GM12874 (cell line): ENCODE measurements around the gene TGM5.

Experiments used
- TF ChIP-seq, protein P1 (sequence below): IDR thresholded peaks from 2 replicates; pipeline ENCODE4 v1.5.1; 2011; ENCODE audit warnings: low read depth, mild to moderate bottlenecking, control low read depth, low read length, moderate library complexity; ENCODE audit not compliant: insufficient read depth

TGM5 gene

DNA sequence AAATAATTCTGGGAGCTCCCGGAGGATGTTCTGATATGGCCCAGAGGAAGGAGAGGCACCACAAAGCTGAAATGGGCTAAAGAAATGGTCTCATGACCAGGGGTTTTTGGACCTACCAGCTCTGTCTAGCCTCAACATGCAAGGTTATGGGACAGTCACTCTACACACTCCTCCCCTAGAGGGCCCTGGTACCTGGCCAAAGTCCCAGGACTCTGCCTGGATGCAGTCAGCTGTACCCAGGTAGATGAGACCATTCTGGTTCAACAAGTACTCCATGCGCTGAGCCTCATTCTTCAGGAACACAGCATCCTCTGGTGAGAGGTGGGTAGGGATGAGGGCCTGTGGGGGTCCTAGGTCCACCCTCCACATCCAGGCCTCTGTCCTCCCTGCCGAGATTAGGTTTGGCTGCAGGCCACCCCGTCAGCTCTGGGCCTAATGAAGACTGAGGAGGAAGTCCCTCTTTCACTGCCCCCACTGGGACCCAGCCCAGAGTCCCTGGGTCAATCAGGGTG, 55.4 kb downstream of the TGM5 start:
- TF ChIP-seq, protein P1, sequence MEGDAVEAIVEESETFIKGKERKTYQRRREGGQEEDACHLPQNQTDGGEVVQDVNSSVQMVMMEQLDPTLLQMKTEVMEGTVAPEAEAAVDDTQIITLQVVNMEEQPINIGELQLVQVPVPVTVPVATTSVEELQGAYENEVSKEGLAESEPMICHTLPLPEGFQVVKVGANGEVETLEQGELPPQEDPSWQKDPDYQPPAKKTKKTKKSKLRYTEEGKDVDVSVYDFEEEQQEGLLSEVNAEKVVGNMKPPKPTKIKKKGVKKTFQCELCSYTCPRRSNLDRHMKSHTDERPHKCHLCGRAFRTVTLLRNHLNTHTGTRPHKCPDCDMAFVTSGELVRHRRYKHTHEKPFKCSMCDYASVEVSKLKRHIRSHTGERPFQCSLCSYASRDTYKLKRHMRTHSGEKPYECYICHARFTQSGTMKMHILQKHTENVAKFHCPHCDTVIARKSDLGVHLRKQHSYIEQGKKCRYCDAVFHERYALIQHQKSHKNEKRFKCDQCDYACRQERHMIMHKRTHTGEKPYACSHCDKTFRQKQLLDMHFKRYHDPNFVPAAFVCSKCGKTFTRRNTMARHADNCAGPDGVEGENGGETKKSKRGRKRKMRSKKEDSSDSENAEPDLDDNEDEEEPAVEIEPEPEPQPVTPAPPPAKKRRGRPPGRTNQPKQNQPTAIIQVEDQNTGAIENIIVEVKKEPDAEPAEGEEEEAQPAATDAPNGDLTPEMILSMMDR, result no peak

DNA sequence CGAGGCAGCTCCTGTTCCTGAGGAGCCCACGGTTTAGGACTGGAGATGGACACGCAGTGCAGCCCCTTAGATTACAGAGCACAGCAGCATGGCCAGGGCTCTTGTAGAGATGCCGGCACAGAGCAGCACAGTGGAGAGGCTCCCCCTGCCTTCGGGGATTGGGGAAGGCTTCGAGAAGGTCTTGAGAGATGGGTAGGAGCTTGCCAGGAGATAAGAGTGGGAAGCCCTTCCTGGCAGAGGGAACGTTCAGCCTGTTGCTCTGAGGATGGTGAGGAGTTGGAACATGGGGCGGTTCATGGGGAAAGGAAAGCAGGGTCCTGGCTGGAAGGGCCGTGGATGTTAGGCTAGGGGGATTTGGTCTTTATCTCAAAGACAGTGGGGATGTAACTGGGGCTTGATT, 55.9 kb downstream of the TGM5 start:
- TF ChIP-seq, protein P1, result no peak

DNA sequence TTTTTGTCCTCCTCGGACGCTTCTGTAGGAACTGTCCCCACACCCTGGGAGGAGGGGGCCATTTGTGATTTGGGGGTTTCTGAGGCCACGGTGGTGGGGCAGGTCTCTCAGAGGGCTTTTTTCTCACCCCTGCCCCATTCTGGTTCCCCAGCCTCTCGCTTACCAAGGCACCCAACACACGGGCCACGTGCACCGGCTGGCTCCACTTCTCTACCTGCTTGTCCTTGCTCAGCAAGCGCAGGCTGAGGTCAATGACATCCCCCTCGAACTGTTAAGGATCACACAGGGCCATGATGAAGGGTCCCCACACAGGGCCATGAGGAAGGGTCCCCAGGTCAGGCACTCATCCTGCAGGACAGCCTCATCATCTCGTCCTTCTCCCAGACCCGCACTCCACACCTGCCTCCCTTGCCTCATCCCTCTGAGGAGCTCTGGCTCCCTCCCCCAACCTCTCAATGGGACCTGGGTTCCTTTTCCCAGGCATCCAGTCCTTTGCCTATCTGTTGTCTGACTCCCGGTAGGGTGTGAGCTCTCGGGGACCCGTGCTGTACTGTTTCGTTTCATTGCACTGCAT, 56.5 kb downstream of the TGM5 start:
- TF ChIP-seq, protein P1, result no peak

DNA sequence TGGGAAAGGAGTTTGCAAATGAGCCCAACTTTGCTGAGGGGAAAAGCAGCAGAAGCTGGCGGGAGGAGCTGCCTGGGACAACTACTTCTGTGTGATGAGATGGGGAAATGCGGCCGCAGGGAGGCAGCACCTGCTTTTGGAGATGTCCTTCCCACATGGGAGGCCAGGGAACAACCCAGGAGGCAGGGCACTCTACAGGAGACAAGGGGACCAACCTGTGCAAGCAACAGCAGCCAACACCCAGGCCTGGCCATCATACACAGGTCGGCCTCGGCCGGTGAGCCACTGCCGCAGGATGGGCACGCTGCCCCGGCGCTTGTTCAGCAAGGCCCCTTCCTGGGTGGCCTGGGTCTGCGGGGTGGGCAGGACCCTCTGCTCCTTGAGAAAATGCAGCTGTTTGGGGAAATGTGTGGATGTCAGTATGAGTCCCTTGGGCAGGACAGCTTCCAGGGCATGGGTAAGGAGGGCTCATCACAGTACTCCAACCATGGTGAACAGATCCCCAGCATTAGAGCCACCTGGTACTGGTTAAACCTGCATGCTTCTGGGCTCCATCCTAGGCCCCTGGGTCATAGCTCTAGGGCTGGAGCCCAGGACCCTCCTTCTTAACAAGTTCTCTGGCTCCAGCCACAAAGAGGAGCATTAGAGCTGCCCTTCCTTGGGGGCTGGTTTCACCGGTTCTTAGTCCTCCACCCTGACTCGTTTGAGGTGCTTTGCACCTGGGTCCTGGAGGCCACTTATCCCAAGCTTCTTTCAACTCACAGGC, 57.5 kb downstream of the TGM5 start:
- TF ChIP-seq, protein P1, result no peak

DNA sequence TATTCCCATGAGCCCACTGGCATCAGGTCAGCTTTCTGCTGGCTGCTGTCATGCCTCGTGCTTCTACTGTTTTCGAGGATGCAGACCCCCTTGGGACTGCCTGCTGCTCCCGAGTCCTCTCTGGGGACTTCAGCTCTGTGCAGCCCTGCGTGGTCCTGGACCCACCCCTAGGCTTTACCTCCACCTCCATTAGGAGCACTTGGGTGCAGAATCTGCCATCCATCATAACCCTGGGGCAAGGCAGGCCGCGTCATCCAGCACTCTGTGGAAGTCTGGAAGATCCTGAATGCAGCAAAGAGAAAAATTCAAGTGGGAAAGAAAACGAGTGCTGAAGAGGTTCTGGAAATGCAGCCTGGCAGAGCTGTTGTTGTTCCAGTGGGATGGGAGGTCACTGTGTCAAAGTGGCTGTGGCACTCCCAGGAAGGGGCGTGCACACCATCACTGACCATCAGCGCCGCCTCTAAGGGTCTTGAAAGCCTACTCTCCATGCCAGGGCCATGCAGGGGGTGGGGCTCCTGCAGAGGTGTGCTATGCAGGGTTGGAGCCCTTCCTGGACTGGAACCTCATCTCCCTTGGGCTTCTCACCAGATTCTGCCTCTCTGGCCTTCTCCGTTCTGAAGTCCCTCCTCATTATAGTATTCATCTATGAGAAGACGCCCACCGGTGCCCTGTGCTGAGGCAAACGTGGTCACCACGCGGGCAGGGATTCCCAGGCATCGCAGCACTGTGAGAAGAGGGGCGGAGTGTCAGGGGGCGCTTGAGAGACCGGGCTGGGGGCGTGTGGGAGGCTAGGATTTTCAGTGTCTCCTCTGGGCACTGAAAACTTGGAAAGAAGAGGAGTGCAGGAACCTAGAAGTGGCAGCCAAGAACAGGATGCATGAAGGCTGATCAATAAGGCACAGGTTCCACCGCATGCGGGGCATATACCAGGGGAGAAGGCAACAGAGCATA, 58.4 kb downstream of the TGM5 start:
- TF ChIP-seq, protein P1, result no peak

DNA sequence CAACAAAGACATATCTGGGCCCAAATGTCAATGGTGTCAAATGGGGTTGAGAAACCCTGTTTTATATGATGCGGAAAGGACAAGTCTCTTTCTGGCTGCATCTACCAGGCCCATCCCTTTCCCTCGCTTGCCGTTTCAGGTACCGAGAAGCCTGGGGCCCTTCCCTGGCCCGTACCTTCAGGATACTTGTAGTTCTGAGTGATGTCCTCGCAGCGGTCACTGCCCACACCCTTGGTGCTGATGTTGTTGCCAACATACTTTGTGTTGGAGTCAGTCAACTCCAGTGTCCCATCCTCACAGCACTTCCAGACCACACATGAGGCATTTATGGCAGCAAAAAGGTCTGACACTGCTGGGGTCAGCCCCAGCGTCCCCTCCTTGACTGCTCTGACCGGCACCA, 59.7 kb downstream of the TGM5 start:
- TF ChIP-seq, protein P1, result no peak

DNA sequence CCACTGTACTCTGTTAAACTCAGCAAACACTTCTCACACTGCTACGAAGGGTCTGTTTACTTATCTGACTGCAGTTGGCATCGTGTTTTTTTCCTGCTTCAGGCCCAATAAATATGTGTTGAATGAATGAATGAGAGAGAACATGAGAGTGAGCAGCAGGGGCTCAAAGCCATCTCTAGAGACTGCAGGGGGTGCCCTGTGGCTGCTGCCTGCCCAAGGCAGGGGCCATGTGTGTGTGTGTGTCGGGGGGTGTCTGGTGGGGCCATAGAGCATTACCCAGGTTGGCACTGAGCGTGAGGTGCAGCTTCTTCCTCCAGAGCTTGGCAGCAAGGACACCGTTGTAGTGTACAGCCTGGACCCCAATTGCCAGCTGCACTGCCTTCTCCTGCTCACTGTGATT, 60.7 kb downstream of the TGM5 start:
- TF ChIP-seq, protein P1, result no peak
